K562 (cell line): ENCODE measurements around the gene PNMT. TPM values are rescaled to one million over a fixed set of nuclear protein-coding genes. Genes with fewer than 3 reads are reported as not detected.

Source experiments
- CBX1 ChIP-seq: sonication (generic); IDR thresholded peaks from 2 replicates; pipeline ENCODE4 v1.6.1; 2016; ENCODE audit warnings: antibody characterized with exemption, low read depth, mild to moderate bottlenecking
- CTBP1 ChIP-seq: fragments of 450-650 bp; IDR thresholded peaks from 2 replicates; pipeline ENCODE4 v1.6.1; 2016; ENCODE audit warnings: borderline replicate concordance
- DEAF1 ChIP-seq: fragments of 450-650 bp; formaldehyde crosslinking; IDR thresholded peaks from 2 replicates; pipeline ENCODE4 v1.4.0; 2020; ENCODE audit warnings: mild to moderate bottlenecking, moderate library complexity
- DMBX1 ChIP-seq: fragments of 250-450 bp; sonication (Bioruptor Pico); IDR thresholded peaks from 2 replicates; pipeline ENCODE4 v1.8.0; 2022; ENCODE audit warnings: inconsistent platforms, mild to moderate bottlenecking, moderate library complexity, borderline replicate concordance
- GABPA ChIP-seq: fragments of 200-800 bp; sonication (Bioruptor generic); conservative IDR thresholded peaks from 2 replicates; pipeline ENCODE4 v1.6.1; 2016; ENCODE audit warnings: low read depth, missing genetic modification characterization, missing compliant biosample characterization
- GATAD2A ChIP-seq: fragments of 450-650 bp; IDR thresholded peaks from 2 replicates; pipeline ENCODE4 v1.6.1; 2017
- HDGF ChIP-seq: fragments of 450-650 bp; IDR thresholded peaks from 2 replicates; pipeline ENCODE4 v1.6.1; 2016
- MAFG ChIP-seq: fragments of 450-650 bp; conservative IDR thresholded peaks from 2 replicates; pipeline ENCODE4 v1.6.1; 2016; ENCODE audit warnings: missing genetic modification characterization, missing compliant biosample characterization
- MYNN ChIP-seq, 2 experiments: sonication (generic); formaldehyde crosslinking in 1 of 2; IDR thresholded peaks; 2 replicates each; pipeline versions ENCODE4 v1.5.0 to v1.6.1; 2016 to 2020; ENCODE audit warnings: antibody characterized with exemption in 1 of 2, missing genetic modification reagents in 1 of 2
- NCOA1 ChIP-seq: fragments of 450-650 bp; IDR thresholded peaks from 2 replicates; pipeline ENCODE4 v1.6.1; 2016; ENCODE audit warnings: low read depth
- NFIC ChIP-seq: fragments of 450-650 bp; IDR thresholded peaks from 2 replicates; pipeline ENCODE4 v1.6.1; 2017; ENCODE audit warnings: mild to moderate bottlenecking, inconsistent platforms
- RB1 ChIP-seq: fragments of 450-650 bp; IDR thresholded peaks from 2 replicates; pipeline ENCODE4 v1.6.1; 2017; ENCODE audit warnings: low read depth, mild to moderate bottlenecking
- RBFOX2 ChIP-seq: fragments of 200-400 bp; formaldehyde crosslinking; IDR thresholded peaks from 2 replicates; pipeline ENCODE4 v1.6.1; 2017; ENCODE audit warnings: low read depth, mild to moderate bottlenecking, low read length, moderate library complexity
- SREBF1 ChIP-seq: fragments of 150-350 bp; IDR thresholded peaks from 2 replicates; pipeline ENCODE4 v1.6.1; 2014; ENCODE audit warnings: antibody characterized with exemption, low read depth, low read length, borderline replicate concordance
- VEZF1 ChIP-seq: fragments of 200-800 bp; sonication (Bioruptor generic); IDR thresholded peaks from 2 replicates; pipeline ENCODE4 v1.6.1; 2017; ENCODE audit warnings: missing genetic modification characterization, missing compliant biosample characterization
- ZNF239 ChIP-seq: fragments of 250-450 bp; sonication (Bioruptor Pico); IDR thresholded peaks from 2 replicates; pipeline ENCODE4 v1.4.0; 2020; ENCODE audit warnings: mild to moderate bottlenecking
- polyA plus RNA-seq, 8 experiments: library from polyadenylated mRNA; depleted of rRNA in 4 of 8; stranded (reverse) in 5 of 8; unstranded in 3 of 8; fragments of >200 nt; fragmentation: Nextera tagmentation in 2 of 8; fragmentation: Illumina TruSeq in 1 of 8; extraction: Ambion mirVana in 2 of 8; extraction: Trizol in 1 of 8; gene quantifications; 2 replicates each; pipeline versions ENCODE4 v1.2.1 to v1.2.3, GENCODE V29; 2011 to 2014; ENCODE audit warnings: inconsistent platforms in 1 of 8, missing spikeins in 1 of 8
- total RNA-seq, 7 experiments: library from RNA; depleted of rRNA in 6 of 7; stranded (reverse); fragments of >200 nt in 6 of 7; fragmentation: Illumina TruSeq in 2 of 7; extraction: Trizol in 2 of 7; gene quantifications; 2 replicates each; pipeline versions ENCODE4 v1.2.1 to v1.2.3, GENCODE V29; 2011 to 2021; ENCODE audit warnings: low replicate concordance in 1 of 7
- TF ChIP-seq, protein P1 (sequence below), 2 experiments: fragments of 450-650 bp; formaldehyde crosslinking in 1 of 2; IDR thresholded peaks; 2 replicates each; pipeline versions ENCODE4 v1.4.0 to v1.6.1; 2014 to 2020; ENCODE audit warnings: mild to moderate bottlenecking in 2 of 2, borderline replicate concordance in 1 of 2, low read depth in 1 of 2

The PNMT gene
- total and polyA plus RNA-seq, 9 of the 15 experiments (the other 6 are each of a cell fraction or from before 2014, with no cell fraction given) = 0.55 to 18.1 (median 5.8) TPM

- TF ChIP-seq, protein P1, sequence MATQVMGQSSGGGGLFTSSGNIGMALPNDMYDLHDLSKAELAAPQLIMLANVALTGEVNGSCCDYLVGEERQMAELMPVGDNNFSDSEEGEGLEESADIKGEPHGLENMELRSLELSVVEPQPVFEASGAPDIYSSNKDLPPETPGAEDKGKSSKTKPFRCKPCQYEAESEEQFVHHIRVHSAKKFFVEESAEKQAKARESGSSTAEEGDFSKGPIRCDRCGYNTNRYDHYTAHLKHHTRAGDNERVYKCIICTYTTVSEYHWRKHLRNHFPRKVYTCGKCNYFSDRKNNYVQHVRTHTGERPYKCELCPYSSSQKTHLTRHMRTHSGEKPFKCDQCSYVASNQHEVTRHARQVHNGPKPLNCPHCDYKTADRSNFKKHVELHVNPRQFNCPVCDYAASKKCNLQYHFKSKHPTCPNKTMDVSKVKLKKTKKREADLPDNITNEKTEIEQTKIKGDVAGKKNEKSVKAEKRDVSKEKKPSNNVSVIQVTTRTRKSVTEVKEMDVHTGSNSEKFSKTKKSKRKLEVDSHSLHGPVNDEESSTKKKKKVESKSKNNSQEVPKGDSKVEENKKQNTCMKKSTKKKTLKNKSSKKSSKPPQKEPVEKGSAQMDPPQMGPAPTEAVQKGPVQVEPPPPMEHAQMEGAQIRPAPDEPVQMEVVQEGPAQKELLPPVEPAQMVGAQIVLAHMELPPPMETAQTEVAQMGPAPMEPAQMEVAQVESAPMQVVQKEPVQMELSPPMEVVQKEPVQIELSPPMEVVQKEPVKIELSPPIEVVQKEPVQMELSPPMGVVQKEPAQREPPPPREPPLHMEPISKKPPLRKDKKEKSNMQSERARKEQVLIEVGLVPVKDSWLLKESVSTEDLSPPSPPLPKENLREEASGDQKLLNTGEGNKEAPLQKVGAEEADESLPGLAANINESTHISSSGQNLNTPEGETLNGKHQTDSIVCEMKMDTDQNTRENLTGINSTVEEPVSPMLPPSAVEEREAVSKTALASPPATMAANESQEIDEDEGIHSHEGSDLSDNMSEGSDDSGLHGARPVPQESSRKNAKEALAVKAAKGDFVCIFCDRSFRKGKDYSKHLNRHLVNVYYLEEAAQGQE (IDR thresholded peaks at IDR 0.05; ENCODE audit: borderline replicate concordance) = peak; percentile 78
- TF ChIP-seq, protein P1 (CRISPR knock-in tag; IDR thresholded peaks at IDR 0.05; ENCODE audit: low read depth) = no peak
- TF ChIP-seq NCOA1 (no peak), SREBF1 (no peak), GABPA (no peak), DMBX1 (CRISPR knock-in tag) (no peak), VEZF1 (CRISPR knock-in tag) (peak; percentile 54), HDGF (peak; percentile 47; the same call in 1 of the 2 replicates), MYNN (IDR thresholded peaks at IDR 0.05) (0 out of 2 replicates have a peak, but pooled peaks have one; percentile 20), MYNN (CRISPR knock-in tag; IDR thresholded peaks at IDR 0.05) (no peak), NFIC (0 out of 2 replicates have a peak, but pooled peaks have one; percentile 10), GATAD2A (no peak), CTBP1 (0 out of 2 replicates have a peak, but pooled peaks have one; percentile 39), CBX1 (no peak), ZNF239 (CRISPR knock-in tag) (no peak), RB1 (peak; percentile 22; the same call in 1 of the 2 replicates), MAFG (tag) (no peak), RBFOX2 (peak; percentile 22; the same call in 1 of the 2 replicates), DEAF1 (CRISPR knock-in tag) (no peak)
Observed at GRCh38 chr17:39671651-39672521, 3.6 kb downstream of the PNMT start (continued).
